SK-N-SH treated with all-trans-retinoic acid at 6 μM for 48 hours (cell line): ENCODE results near the gene KHDC1.

ENCODE experiments used
- ATAC-seq: fragments of 200-7000 bp; cut with Tn5 transposase; 3 replicates; pipeline ENCODE4 v1.9.1; 2020; ENCODE audit warnings: mild to moderate bottlenecking, moderate library complexity
- ARNTL ChIP-seq: fragments of 450-650 bp; formaldehyde crosslinking; IDR thresholded peaks from 2 replicates; pipeline ENCODE4 v1.5.0; 2020; ENCODE audit warnings: low read depth, mild to moderate bottlenecking, moderate library complexity, borderline replicate concordance
- CREB5 ChIP-seq: fragments of 250-450 bp; sonication (Bioruptor Pico); IDR thresholded peaks from 2 replicates; pipeline ENCODE4 v1.5.1; 2020; ENCODE audit warnings: low read depth, mild to moderate bottlenecking, moderate library complexity
- CSDC2 ChIP-seq: fragments of 250-450 bp; sonication (Bioruptor Pico); IDR thresholded peaks from 2 replicates; pipeline ENCODE4 v1.5.0; 2020; ENCODE audit warnings: mild to moderate bottlenecking, moderate library complexity
- CSRNP3 ChIP-seq: fragments of 250-450 bp; sonication (Bioruptor Pico); IDR thresholded peaks from 2 replicates; pipeline ENCODE4 v1.5.1; 2021; ENCODE audit warnings: mild to moderate bottlenecking, moderate library complexity
- ESRRG ChIP-seq: fragments of 250-450 bp; sonication (Bioruptor Pico); IDR thresholded peaks from 2 replicates; pipeline ENCODE4 v1.6.1; 2021; ENCODE audit warnings: mild to moderate bottlenecking
- GLIS3 ChIP-seq: fragments of 250-450 bp; sonication (Bioruptor Pico); IDR thresholded peaks from 2 replicates; pipeline ENCODE4 v1.5.0; 2020; ENCODE audit warnings: mild to moderate bottlenecking, moderate library complexity
- ISL1 ChIP-seq: fragments of 250-450 bp; sonication (Bioruptor Pico); IDR thresholded peaks from 2 replicates; pipeline ENCODE4 v2.1.2; 2022; ENCODE audit warnings: mild to moderate bottlenecking, moderate library complexity
- OSR1 ChIP-seq: fragments of 250-450 bp; sonication (Bioruptor Pico); IDR thresholded peaks from 2 replicates; pipeline ENCODE4 v1.8.0; 2022; ENCODE audit warnings: moderate library complexity, mild to moderate bottlenecking, inconsistent platforms
- PPARA ChIP-seq: fragments of 250-450 bp; sonication (Bioruptor Pico); IDR thresholded peaks from 2 replicates; pipeline ENCODE4 v1.5.0; 2020; ENCODE audit warnings: mild to moderate bottlenecking, borderline replicate concordance
- RARB ChIP-seq: fragments of 250-450 bp; sonication (Bioruptor Pico); IDR thresholded peaks from 2 replicates; pipeline ENCODE4 v1.8.0; 2021; ENCODE audit warnings: mild to moderate bottlenecking, moderate library complexity
- SNAI2 ChIP-seq: fragments of 250-450 bp; sonication (Bioruptor Pico); IDR thresholded peaks from 2 replicates; pipeline ENCODE4 v1.5.0; 2020; ENCODE audit warnings: mild to moderate bottlenecking, moderate library complexity
- TCF4 ChIP-seq: fragments of 250-450 bp; sonication (Bioruptor Pico); IDR thresholded peaks from 2 replicates; pipeline ENCODE4 v1.8.0; 2021; ENCODE audit warnings: mild to moderate bottlenecking, moderate library complexity, borderline replicate concordance
- TOX ChIP-seq: fragments of 250-450 bp; sonication (Bioruptor Pico); IDR thresholded peaks from 2 replicates; pipeline ENCODE4 v1.8.0; 2021; ENCODE audit warnings: mild to moderate bottlenecking, moderate library complexity, borderline replicate concordance
- TSHZ2 ChIP-seq: fragments of 250-450 bp; sonication (Bioruptor Pico); IDR thresholded peaks from 2 replicates; pipeline ENCODE4 v1.5.0; 2020; ENCODE audit warnings: mild to moderate bottlenecking, moderate library complexity
- ZC3H10 ChIP-seq: fragments of 250-450 bp; sonication (Bioruptor Pico); IDR thresholded peaks from 2 replicates; pipeline ENCODE4 v1.5.1; 2021; ENCODE audit warnings: mild to moderate bottlenecking, moderate library complexity
- ZFP3 ChIP-seq: fragments of 250-450 bp; sonication (Bioruptor Pico); IDR thresholded peaks from 2 replicates; pipeline ENCODE4 v1.5.0; 2020; ENCODE audit warnings: mild to moderate bottlenecking, moderate library complexity
- ZFP30 ChIP-seq: fragments of 450-650 bp; formaldehyde crosslinking; IDR thresholded peaks from 2 replicates; pipeline ENCODE4 v1.5.0; 2022; ENCODE audit warnings: mild to moderate bottlenecking, moderate library complexity
- ZNF565 ChIP-seq: fragments of 450-650 bp; formaldehyde crosslinking; conservative IDR thresholded peaks from 2 replicates; pipeline ENCODE4 v1.5.0; 2020; ENCODE audit warnings: low read depth, mild to moderate bottlenecking, moderate library complexity
- ZNF70 ChIP-seq: fragments of 450-650 bp; formaldehyde crosslinking; IDR thresholded peaks from 2 replicates; pipeline ENCODE4 v1.5.0; 2020; ENCODE audit warnings: mild to moderate bottlenecking, moderate library complexity
- TF ChIP-seq, protein P1 (sequence below): fragments of 250-450 bp; sonication (Bioruptor Pico); IDR thresholded peaks from 2 replicates; pipeline ENCODE4 v1.8.0; 2021; ENCODE audit warnings: low read depth, mild to moderate bottlenecking, moderate library complexity, borderline replicate concordance

KHDC1 gene

DNA sequence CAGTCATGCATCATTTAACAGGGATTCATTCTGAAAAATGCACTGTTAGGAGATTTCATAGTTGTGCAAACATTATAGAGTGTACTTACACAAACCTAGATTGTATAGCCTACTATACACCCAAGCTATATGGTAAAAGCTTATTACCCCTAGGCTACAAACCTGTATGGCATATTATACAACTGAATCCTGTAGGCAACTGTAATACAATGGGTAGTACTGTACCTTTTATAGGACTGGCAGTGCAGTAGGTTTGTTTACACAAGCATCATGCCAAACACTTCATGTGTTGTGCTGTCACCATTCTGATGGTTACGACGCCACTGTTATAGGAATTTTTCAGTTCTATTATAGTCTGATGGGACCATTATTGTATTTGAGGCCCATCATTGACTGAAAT, 39.3 kb upstream of the KHDC1 start (continued):
- no peak for TF ChIP-seq CSRNP3

DNA sequence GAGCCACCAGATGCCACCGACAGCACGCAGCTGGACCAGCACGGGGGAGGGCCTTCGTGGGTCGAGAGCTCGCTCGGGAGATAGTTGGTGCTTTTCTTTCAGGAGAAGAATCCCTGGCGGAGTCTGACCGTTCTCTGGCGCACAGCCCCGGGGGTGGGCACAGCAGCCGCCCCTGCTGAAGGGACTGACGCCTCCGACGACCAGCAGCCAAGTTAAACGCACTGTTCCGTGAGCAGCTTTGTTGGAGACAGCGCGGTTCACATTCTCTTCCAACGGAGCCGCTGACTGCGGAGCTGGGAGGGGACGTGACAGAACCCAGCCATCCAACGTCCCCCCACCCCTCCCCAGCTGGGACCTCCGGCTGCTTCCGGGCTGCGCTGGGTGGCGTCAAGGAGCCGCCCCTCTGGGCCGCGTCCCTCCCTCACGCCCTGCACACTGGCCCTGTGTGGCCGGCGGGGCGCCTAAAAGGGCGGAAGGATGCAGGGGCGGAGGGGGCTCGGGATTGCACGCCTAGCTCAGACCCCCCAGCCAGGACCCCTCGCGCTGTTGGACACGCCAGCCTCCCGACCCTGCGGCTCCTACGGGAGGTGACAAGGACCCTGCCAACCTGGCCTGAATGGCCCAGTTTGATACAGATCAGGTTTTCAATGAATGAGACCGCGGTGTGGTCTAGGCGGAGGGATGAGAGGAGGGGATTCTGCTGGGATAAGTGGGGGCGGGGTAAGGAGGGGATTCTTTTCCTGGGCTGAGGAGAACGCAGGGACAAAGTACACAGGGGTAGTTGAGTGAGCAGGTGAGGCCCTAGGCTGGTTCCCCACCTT, 36.4 kb upstream of the KHDC1 start:
- peak; percentile 70 for ATAC-seq

DNA sequence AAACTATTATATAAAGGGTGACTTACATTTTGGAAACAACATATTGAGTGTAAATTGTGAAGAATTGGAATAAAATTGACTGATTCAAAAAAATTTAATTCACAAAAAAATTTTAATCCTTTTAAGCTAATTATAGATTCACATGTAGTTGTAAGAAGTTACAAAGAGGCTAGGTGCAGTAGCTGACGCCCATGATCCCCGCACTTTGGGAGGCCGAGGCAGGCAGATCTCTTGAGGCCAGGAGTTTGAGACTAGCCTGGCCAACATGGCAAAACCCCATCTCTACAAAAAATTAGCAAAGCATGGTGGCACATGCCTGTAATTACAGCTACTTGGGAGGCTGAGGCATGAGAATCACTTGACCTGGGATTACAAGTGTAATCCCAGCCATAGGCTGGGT, 30.3 kb upstream of the KHDC1 start:
- ATAC-seq: no peak

More for the DNA sequence above, 36.4 kb upstream of the KHDC1 start:
- TF ChIP-seq, protein P1, sequence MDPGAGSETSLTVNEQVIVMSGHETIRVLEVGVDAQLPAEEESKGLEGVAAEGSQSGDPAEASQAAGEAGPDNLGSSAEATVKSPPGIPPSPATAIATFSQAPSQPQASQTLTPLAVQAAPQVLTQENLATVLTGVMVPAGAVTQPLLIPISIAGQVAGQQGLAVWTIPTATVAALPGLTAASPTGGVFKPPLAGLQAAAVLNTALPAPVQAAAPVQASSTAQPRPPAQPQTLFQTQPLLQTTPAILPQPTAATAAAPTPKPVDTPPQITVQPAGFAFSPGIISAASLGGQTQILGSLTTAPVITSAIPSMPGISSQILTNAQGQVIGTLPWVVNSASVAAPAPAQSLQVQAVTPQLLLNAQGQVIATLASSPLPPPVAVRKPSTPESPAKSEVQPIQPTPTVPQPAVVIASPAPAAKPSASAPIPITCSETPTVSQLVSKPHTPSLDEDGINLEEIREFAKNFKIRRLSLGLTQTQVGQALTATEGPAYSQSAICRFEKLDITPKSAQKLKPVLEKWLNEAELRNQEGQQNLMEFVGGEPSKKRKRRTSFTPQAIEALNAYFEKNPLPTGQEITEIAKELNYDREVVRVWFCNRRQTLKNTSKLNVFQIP (CRISPR knock-in tag): no peak
- TF ChIP-seq OSR1 (CRISPR knock-in tag): no peak
- no peak for TF ChIP-seq TOX (CRISPR knock-in tag)
- TF ChIP-seq ZNF70 (CRISPR knock-in tag): no peak
- TF ChIP-seq SNAI2: no peak
- no peak for TF ChIP-seq TCF4 (CRISPR knock-in tag)
- no peak for TF ChIP-seq GLIS3 (CRISPR knock-in tag)
- no peak for TF ChIP-seq ARNTL

DNA sequence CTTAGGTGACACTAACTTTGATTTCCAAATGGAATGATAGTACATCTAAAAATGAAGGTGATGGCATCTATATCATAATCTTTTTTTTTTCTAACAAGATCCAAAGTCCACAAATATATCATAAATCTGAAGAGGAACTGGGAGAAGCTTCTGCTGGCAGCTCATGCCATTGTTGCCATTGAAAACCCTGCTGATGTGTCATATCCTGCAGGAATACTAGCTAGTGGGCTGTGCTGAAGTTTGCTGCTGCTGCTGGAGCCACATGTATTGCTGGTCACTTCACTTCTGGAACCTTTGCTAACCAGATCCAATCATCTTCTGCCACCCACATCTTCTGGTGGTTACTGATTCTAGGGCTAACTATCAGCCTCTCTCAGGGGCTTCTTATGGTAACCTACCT, 27.4 kb upstream of the KHDC1 start:
- ATAC-seq: peak; percentile 60
- TF ChIP-seq ZFP3 (CRISPR knock-in tag): no peak
- no peak for TF ChIP-seq ZFP30 (CRISPR knock-in tag)
- no peak for TF ChIP-seq CREB5 (CRISPR knock-in tag)
- no peak for TF ChIP-seq TOX (CRISPR knock-in tag)

More for the DNA sequence above, 30.3 kb upstream of the KHDC1 start:
- TF ChIP-seq TCF4 (CRISPR knock-in tag): no peak
- no peak for TF ChIP-seq ISL1 (CRISPR knock-in tag)
- no peak for TF ChIP-seq ZC3H10 (CRISPR knock-in tag)
- no peak for TF ChIP-seq TOX (CRISPR knock-in tag)
- TF ChIP-seq OSR1 (CRISPR knock-in tag): no peak

DNA sequence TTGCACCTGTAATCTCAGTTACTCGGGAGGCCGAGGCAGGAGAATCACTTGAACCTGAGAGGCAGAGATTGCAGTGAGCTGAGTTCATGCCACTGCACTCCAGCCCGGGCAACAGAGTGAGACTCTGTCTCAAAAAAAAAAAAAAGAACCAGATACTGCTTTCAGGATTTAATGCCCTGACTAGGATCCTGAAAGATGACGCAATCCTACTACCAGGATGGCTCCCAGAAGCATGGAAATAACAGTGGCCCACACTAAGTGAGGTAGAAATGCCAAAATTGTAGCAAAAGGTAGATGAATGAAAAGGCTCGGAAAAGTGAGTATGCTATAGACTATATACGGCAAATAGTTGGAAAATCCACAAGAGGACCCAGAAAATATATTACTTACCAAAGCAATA, 23.8 kb upstream of the KHDC1 start:
- ATAC-seq: no peak
- TF ChIP-seq ZNF70 (CRISPR knock-in tag) (no peak), ISL1 (CRISPR knock-in tag) (no peak), SNAI2 (no peak), TSHZ2 (CRISPR knock-in tag) (no peak), ZFP3 (CRISPR knock-in tag) (no peak), ESRRG (CRISPR knock-in tag) (no peak), ZNF565 (CRISPR knock-in tag) (no peak), PPARA (no peak), RARB (CRISPR knock-in tag) (no peak), CSDC2 (CRISPR knock-in tag) (no peak)
- TF ChIP-seq, protein P1 (CRISPR knock-in tag): no peak
